22Rv1 (cell line): Measurements from ENCODE around the gene GPR156.

Experiments used
- H3K27ac ChIP-seq: fragments of 450-650 bp; 2 replicates; pipeline ENCODE4 v1.5.1; 2017
- ZFX ChIP-seq: fragments of 450-650 bp; IDR thresholded peaks from 2 replicates; pipeline ENCODE4 v1.6.1; 2017; ENCODE audit warnings: antibody characterized with exemption, borderline replicate concordance
- TF ChIP-seq, protein P1 (sequence below): fragments of 450-650 bp; IDR thresholded peaks from 2 replicates; pipeline ENCODE4 v1.5.1; 2017; ENCODE audit warnings: mild to moderate bottlenecking

Gene GPR156

DNA sequence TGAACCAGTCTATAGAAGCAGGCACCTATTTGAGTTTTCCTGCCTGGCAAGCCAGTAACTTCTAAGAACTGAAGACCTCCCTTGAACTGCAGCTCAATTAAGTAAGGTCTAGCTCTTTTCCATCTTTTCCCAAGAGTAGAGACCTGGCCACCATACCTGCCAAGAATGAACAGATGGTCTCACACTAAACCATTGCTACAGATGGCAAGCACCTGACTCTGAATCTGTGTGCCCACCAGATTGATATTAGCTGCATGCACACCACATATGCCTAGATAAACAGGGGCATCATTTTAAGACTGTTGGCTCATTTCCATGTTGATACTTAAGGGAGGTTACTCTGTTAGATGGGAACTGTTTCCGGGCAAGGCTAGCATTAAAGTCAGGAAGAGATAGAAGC is 156.0 kb downstream of the GPR156 start:
- H3K27ac ChIP-seq, result no peak overlapping the region
- no peak for TF ChIP-seq ZFX
- TF ChIP-seq, protein P1, sequence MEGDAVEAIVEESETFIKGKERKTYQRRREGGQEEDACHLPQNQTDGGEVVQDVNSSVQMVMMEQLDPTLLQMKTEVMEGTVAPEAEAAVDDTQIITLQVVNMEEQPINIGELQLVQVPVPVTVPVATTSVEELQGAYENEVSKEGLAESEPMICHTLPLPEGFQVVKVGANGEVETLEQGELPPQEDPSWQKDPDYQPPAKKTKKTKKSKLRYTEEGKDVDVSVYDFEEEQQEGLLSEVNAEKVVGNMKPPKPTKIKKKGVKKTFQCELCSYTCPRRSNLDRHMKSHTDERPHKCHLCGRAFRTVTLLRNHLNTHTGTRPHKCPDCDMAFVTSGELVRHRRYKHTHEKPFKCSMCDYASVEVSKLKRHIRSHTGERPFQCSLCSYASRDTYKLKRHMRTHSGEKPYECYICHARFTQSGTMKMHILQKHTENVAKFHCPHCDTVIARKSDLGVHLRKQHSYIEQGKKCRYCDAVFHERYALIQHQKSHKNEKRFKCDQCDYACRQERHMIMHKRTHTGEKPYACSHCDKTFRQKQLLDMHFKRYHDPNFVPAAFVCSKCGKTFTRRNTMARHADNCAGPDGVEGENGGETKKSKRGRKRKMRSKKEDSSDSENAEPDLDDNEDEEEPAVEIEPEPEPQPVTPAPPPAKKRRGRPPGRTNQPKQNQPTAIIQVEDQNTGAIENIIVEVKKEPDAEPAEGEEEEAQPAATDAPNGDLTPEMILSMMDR, result no peak

DNA sequence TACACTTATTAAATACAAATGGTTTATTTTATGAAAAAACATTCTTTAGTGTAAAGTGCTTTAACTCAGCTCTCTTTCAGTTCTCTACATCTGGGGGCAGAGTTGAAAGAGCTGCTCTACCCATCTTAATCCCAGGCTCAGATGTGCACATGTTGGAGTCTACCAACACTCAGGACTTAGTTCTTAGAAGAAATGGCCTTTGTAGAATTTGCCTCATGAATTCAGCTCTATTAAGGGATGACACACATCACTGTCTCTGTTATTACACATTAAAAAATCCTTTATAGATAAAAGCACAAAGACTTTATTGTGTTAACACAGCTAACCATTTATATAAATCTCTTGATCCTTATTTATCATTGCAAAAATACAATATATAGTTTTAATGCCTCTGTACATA is 159.0 kb downstream of the GPR156 start:
- TF ChIP-seq, protein P1, result no peak
- no peak for TF ChIP-seq ZFX
- no peak overlapping the region for H3K27ac ChIP-seq

DNA sequence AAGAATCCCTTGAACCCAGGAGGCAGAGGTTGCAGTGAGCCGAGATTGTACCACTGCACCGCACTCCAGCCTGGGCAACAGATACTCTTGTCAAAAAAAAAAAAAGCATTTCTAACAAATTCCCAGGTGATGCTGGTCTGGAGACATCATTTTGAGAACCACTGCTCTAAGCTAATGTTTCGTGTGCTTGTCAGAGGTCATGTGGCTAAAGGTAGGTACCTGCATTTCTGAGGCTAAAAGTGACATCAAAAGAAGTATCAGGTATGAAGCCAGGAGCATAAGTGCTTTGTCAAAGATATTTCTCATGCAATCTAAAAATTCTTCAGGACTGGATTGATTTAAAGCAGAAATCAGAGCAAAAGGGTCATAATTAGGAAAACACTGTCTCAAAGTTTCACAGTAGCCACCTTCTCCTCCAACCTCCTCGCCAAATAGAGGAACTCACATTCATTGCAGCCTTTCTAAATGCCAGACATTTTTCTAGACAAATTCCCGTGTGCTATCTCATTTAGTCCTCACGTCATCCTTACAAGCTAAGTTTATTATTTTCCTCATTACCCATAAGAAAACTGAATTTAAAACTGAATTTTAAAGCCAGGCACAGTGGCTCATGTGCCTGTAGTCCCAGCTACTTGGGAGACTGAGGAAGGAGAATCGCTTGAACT is 165.0 kb downstream of the GPR156 start:
- no peak overlapping the region for H3K27ac ChIP-seq
- TF ChIP-seq, protein P1, result no peak
- TF ChIP-seq ZFX, result no peak
